NCI-H774 (cell line): ENCODE measurements around the gene CDK17.
"Not testable (repeated sequence)": the region's sequence is repeated elsewhere in the genome, so short reads cannot be mapped to it uniquely, and the experiment has no call there.

Experiments used
- DNase-seq: peaks from one replicate; lab custom pipeline; 2025; lab: John Stamatoyannopoulos, UW

CDK17 gene

GRCh38 chr12:96354326-96354725, 45.9 kb downstream of the CDK17 start:
- DNase-seq, result no peak

- no peak for DNase-seq
Observed at GRCh38 chr12:96352161-96352835, 47.9 kb downstream of the CDK17 start.

GRCh38 chr12:96350982-96351381, 49.3 kb downstream of the CDK17 start:
- no peak for DNase-seq

- DNase-seq, result no peak
Observed at GRCh38 chr12:96347130-96347699, 53.0 kb downstream of the CDK17 start.

GRCh38 chr12:96346716-96347115, 53.5 kb downstream of the CDK17 start:
- DNase-seq, result peak; percentile 7

GRCh38 chr12:96344124-96344695, 56.0 kb downstream of the CDK17 start:
- DNase-seq, result no peak

GRCh38 chr12:96343347-96343954, 56.8 kb downstream of the CDK17 start:
- no peak for DNase-seq

GRCh38 chr12:96339666-96340065, 60.6 kb downstream of the CDK17 start:
- DNase-seq, result not testable (repeated sequence)

- DNase-seq, result peak; percentile 4
Observed at GRCh38 chr12:96338852-96339471, 61.3 kb downstream of the CDK17 start.

- DNase-seq, result no peak
Observed at GRCh38 chr12:96337953-96338352, 62.3 kb downstream of the CDK17 start.

- DNase-seq, result no peak
Observed at GRCh38 chr12:96336489-96336888, 63.8 kb downstream of the CDK17 start.

GRCh38 chr12:96335270-96335669, 65.0 kb downstream of the CDK17 start:
- DNase-seq, result no peak

GRCh38 chr12:96334502-96334901, 65.7 kb downstream of the CDK17 start:
- no peak for DNase-seq

GRCh38 chr12:96329545-96329944, 70.7 kb downstream of the CDK17 start:
- DNase-seq, result no peak

- no peak for DNase-seq
Observed at GRCh38 chr12:96329018-96329417, 71.2 kb downstream of the CDK17 start.

GRCh38 chr12:96327889-96328288, 72.3 kb downstream of the CDK17 start:
- no peak for DNase-seq

GRCh38 chr12:96327346-96327745, 72.9 kb downstream of the CDK17 start:
- no peak for DNase-seq

GRCh38 chr12:96326628-96327227, 73.5 kb downstream of the CDK17 start:
- DNase-seq, result no peak

- DNase-seq, result no peak
Observed at GRCh38 chr12:96323906-96324305, 76.3 kb downstream of the CDK17 start.

GRCh38 chr12:96322720-96323119, 77.5 kb downstream of the CDK17 start:
- DNase-seq, result no peak

- DNase-seq, result no peak
Observed at GRCh38 chr12:96321941-96322340, 78.3 kb downstream of the CDK17 start.

- DNase-seq, result not testable (repeated sequence)
Observed at GRCh38 chr12:96317801-96318200, 82.4 kb downstream of the CDK17 start.
